H1 (cell line): ENCODE data around the gene CEL. TPM values are rescaled to one million over a fixed set of nuclear protein-coding genes. Genes with fewer than 3 reads are reported as not detected.

ENCODE experiments used
- CTCF ChIA-PET: fragments of 300-600 bp; sonication (Branson Sonifier 250); formaldehyde crosslinking; loops from one replicate; lab custom pipeline; 2021; ENCODE audit not compliant: partially characterized antibody; lab: Charles Lee
- POLR2A ChIA-PET: fragments of 300-600 bp; sonication (Branson Sonifier 250); formaldehyde crosslinking; loops from one replicate; lab custom pipeline; 2021; ENCODE audit warnings: inconsistent platforms; ENCODE audit not compliant: partially characterized antibody; lab: Charles Lee
- DNase-seq, 2 experiments: peaks; one replicate each; pipeline versions ENCODE4 v3.0.0 to v3.0.0-alpha.2; 2010 to 2022; ENCODE audit warnings: low spot score in 2 of 2, low read depth in 1 of 2, mixed read lengths in 1 of 2
- FAIRE-seq: peaks from 2 replicates; lab custom pipeline; 2011; peaks lifted over from hg19 to GRCh38; lab: Jason Lieb, UNC
- H2AFZ ChIP-seq: 2 replicates; pipeline ENCODE4 v1.8.1; 2012; ENCODE audit warnings: low read length, inconsistent platforms
- H2AK5ac ChIP-seq: 2 replicates; pipeline ENCODE4 v1.6.1; 2013; ENCODE audit warnings: low read depth, low read length
- H2BK120ac ChIP-seq: replicated peaks from 2 replicates; pipeline ENCODE3; 2013; ENCODE audit warnings: low read depth, low read length, inconsistent platforms
- H2BK12ac ChIP-seq: 2 replicates; pipeline ENCODE4 v1.6.1; 2013; ENCODE audit warnings: low read depth, low read length
- H2BK15ac ChIP-seq: 2 replicates; pipeline ENCODE4 v1.6.1; 2013; ENCODE audit warnings: low read length
- H2BK20ac ChIP-seq: 2 replicates; pipeline ENCODE4 v1.6.1; 2013; ENCODE audit warnings: low read length
- H2BK5ac ChIP-seq: 2 replicates; pipeline ENCODE4 v1.6.1; 2013; ENCODE audit warnings: low read depth, low read length
- H3K14ac ChIP-seq: 2 replicates; pipeline ENCODE4 v1.6.1; 2013; ENCODE audit warnings: inconsistent platforms; ENCODE audit not compliant: insufficient read length
- H3K18ac ChIP-seq: 2 replicates; pipeline ENCODE4 v1.6.1; 2013; ENCODE audit warnings: low read length; ENCODE audit errors: extremely low read depth
- H3K23ac ChIP-seq: 2 replicates; pipeline ENCODE4 v1.6.1; 2013; ENCODE audit warnings: inconsistent platforms; ENCODE audit not compliant: insufficient read length
- H3K23me2 ChIP-seq: 2 replicates; pipeline ENCODE4 v1.6.1; 2013; ENCODE audit warnings: low read depth, low read length
- H3K27ac ChIP-seq: 2 replicates; pipeline ENCODE4 v1.6.1; 2011; ENCODE audit warnings: low read depth, low read length, inconsistent platforms
- H3K27me3 ChIP-seq, 4 experiments: replicated peaks in 1 of 4; 1 replicate in 1 of 4; 2 replicates in 3 of 4; pipeline versions ENCODE4 v1.6.1 to v1.8.1; 2011 to 2013; ENCODE audit warnings: low read length in 3 of 4, mild to moderate bottlenecking in 3 of 4, inconsistent platforms in 2 of 4, mixed read lengths in 2 of 4, moderate library complexity in 1 of 4; ENCODE audit not compliant: control insufficient read depth in 3 of 4, insufficient read depth in 3 of 4; ENCODE audit errors: extremely low read depth in 1 of 4
- H3K36me3 ChIP-seq, 4 experiments: 2 replicates each; pipeline versions ENCODE4 v1.6.1 to v1.8.1; 2011 to 2013; ENCODE audit warnings: mild to moderate bottlenecking in 4 of 4, low read length in 3 of 4, moderate library complexity in 2 of 4, control low read depth in 1 of 4, inconsistent platforms in 1 of 4; ENCODE audit not compliant: insufficient read depth in 4 of 4, control insufficient read depth in 2 of 4
- H3K4ac ChIP-seq: replicated peaks from 2 replicates; pipeline ENCODE3; 2013; ENCODE audit warnings: low read length, low read depth, mixed read lengths, inconsistent platforms; ENCODE audit not compliant: insufficient read length
- H3K4me1 ChIP-seq, 4 experiments: replicated peaks in 1 of 4; 1 replicate in 1 of 4; 2 replicates in 3 of 4; pipeline versions ENCODE4 v1.6.1 to v1.8.1; 2011 to 2013; ENCODE audit warnings: low read length in 3 of 4, inconsistent platforms in 2 of 4, mixed read lengths in 1 of 4; ENCODE audit not compliant: insufficient read depth in 4 of 4, control insufficient read depth in 3 of 4
- H3K4me2 ChIP-seq, 2 experiments: 2 replicates each; pipeline versions ENCODE4 v1.6.1 to v1.8.1; 2011 to 2013; ENCODE audit warnings: low read depth in 2 of 2, low read length in 2 of 2, control low read depth in 1 of 2, inconsistent platforms in 1 of 2, mild to moderate bottlenecking in 1 of 2; ENCODE audit not compliant: insufficient read depth in 1 of 2
- H3K4me3 ChIP-seq, 4 experiments: fragments of 200-600, 300-600 bp in 1 of 4; sonication (generic), shearing (Covaris generic), sonication (Bioruptor Twin) in 1 of 4; 2 replicates each; pipeline versions ENCODE4 v1.5.1 to v1.8.1; 2011 to 2016; ENCODE audit warnings: low read length in 4 of 4, low read depth in 3 of 4, control low read depth in 2 of 4, inconsistent platforms in 2 of 4, mild to moderate bottlenecking in 2 of 4, mixed read lengths in 1 of 4, moderate library complexity in 1 of 4; ENCODE audit not compliant: insufficient read depth in 2 of 4; ENCODE audit errors: extremely low read depth in 1 of 4
- H3K56ac ChIP-seq: replicated peaks from 2 replicates; pipeline ENCODE3; 2013; ENCODE audit warnings: low read depth, mild to moderate bottlenecking, mixed read lengths, low read length, inconsistent platforms; ENCODE audit not compliant: insufficient read length
- H3K79me1 ChIP-seq: 2 replicates; pipeline ENCODE4 v1.6.1; 2013; ENCODE audit warnings: low read depth, low read length, control low read depth
- H3K79me2 ChIP-seq, 2 experiments: 2 replicates each; pipeline versions ENCODE4 v1.6.1 to v1.8.1; 2012 to 2013; ENCODE audit warnings: low read length in 2 of 2, mild to moderate bottlenecking in 2 of 2, inconsistent platforms in 1 of 2; ENCODE audit not compliant: insufficient read depth in 2 of 2, control insufficient read depth in 1 of 2
- H3K9ac ChIP-seq, 4 experiments: replicated peaks in 1 of 4; 1 replicate in 1 of 4; 2 replicates in 3 of 4; pipeline versions ENCODE4 v1.6.1 to v1.8.1; 2011 to 2013; ENCODE audit warnings: low read depth in 3 of 4, low read length in 3 of 4, control low read depth in 2 of 4, mild to moderate bottlenecking in 2 of 4, moderate library complexity in 2 of 4, inconsistent platforms in 1 of 4; ENCODE audit errors: extremely low read depth in 1 of 4
- H3K9me3 ChIP-seq, 2 experiments: 2 replicates each; pipeline versions ENCODE4 v1.6.1 to v1.8.1; 2012 to 2013; ENCODE audit warnings: mild to moderate bottlenecking in 2 of 2, moderate library complexity in 2 of 2, control low read depth in 1 of 2, inconsistent platforms in 1 of 2, low read depth in 1 of 2, low read length in 1 of 2, mixed read lengths in 1 of 2; ENCODE audit not compliant: insufficient read depth in 2 of 2
- H4K20me1 ChIP-seq, 2 experiments: replicated peaks in 1 of 2; 2 replicates each; pipeline versions ENCODE3 to v1.8.1; 2011 to 2013; ENCODE audit warnings: inconsistent platforms in 2 of 2, low read length in 2 of 2, mild to moderate bottlenecking in 1 of 2; ENCODE audit not compliant: insufficient read depth in 2 of 2, control insufficient read depth in 1 of 2
- H4K5ac ChIP-seq: 2 replicates; pipeline ENCODE4 v1.6.1; 2013; ENCODE audit warnings: low read length, low read depth, mixed read lengths, inconsistent platforms; ENCODE audit not compliant: insufficient read length
- H4K8ac ChIP-seq: 2 replicates; pipeline ENCODE4 v1.8.0; 2013; ENCODE audit warnings: mild to moderate bottlenecking, moderate library complexity, low read length, inconsistent platforms; ENCODE audit not compliant: insufficient read depth; ENCODE audit errors: extremely low read depth
- H4K91ac ChIP-seq: replicated peaks from 2 replicates; pipeline ENCODE3; 2013; ENCODE audit warnings: low read length, mixed read lengths, inconsistent platforms; ENCODE audit not compliant: insufficient read length
- KDM1A ChIP-seq: fragments of 200-600, 300-600 bp; sonication (generic); IDR thresholded peaks from 2 replicates; pipeline ENCODE4 v1.7.1; 2016; ENCODE audit warnings: mild to moderate bottlenecking, low read length, borderline replicate concordance
- RFX5 ChIP-seq: IDR thresholded peaks from 2 replicates; pipeline ENCODE4 v1.6.1; 2011; ENCODE audit warnings: low read depth, low read length, improper control_type of control experiment, borderline replicate concordance
- WGBS, 2 experiments: shearing (Covaris generic) in 1 of 2; methylation state at CpG; one replicate each; pipeline versions ENCODE4 v1.1.6 to v1.1.7; 2013 to 2015; ENCODE audit warnings: low lambda C conversion rate in 2 of 2, mixed read lengths in 2 of 2, inconsistent platforms in 1 of 2, low coverage in 1 of 2, missing lambda C conversion rate in 1 of 2; ENCODE audit not compliant: insufficient replicate concordance in 2 of 2, insufficient coverage in 1 of 2, insufficient read length in 1 of 2; ENCODE audit errors: extremely low coverage in 1 of 2, missing lambda C conversion rate in 1 of 2; 5-methylcytosine and 5-hydroxymethylcytosine counted together
- polyA plus RNA-seq, 7 experiments: library from polyadenylated mRNA; depleted of rRNA in 3 of 7; stranded (reverse) in 5 of 7; unstranded in 2 of 7; fragments of >200 nt in 5 of 7; fragments of 200-250 nt in 2 of 7; gene quantifications; 1 replicate in 5 of 7; 2 replicates in 1 of 7; 4 replicates in 1 of 7; pipeline versions ENCODE4 v1.2.1 to v1.2.3, GENCODE V29; 2011 to 2013; ENCODE audit warnings: missing spikeins in 2 of 7, mixed read lengths in 2 of 7
- total RNA-seq: library from RNA; stranded (reverse); fragmentation: NEBNext Ultra II Directional; extraction: Animal tissue kit (Norgen Biotek cat#: 25700); gene quantifications from 2 replicates; pipeline ENCODE4 v1.2.1, GENCODE V29; 2021

Gene CEL
- total and polyA plus RNA-seq, 2 of the 8 experiments (the other 6 are each of a cell fraction or from before 2014, with no cell fraction given) = 1.8 to 3.4 TPM

DNA sequence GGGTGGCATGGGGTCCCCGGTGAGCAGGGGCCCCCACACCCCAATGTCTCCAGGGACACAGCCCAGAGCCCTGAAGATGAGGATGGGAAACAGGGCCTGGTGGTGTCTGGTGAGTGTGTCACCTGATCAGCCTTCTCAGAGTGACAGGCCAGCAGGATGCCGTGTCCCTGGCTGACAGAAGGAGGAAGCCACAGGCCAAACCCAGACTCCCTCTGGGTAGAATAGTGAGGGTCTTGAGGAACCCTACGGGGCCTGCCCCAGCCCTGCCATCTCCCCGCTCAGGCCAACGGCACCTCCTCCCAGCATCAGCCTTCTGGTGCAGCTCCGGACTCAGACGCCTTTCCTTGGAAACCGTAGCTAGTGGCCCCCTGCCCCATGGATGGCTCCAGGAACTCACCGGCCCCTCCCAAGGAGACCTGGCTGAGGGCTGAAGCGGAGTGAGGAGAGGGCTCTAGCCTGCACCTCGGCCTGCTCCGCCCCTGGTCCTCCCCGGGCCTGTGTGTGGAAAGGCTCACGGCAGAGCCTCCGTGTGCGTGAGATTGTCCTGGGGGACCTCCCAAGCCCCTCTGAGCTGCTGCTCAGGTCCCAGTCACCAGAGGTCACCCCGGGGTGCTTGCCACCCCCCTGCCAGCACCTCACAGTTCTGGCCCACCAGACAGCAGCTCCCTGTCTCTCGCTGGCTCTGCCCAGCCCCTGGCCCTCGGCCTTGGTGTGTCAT, 53.3 kb downstream of the CEL start:
- Histone ChIP-seq H4K20me1 (peaks cover 34 to 48% of the 10 kb centered on the region in 2 experiments), H3K23ac (no peak overlapping the region), H3K4me2 (no peak overlapping the region), H2BK120ac (no peak overlapping the region), H3K27ac (no peak overlapping the region), H4K5ac (no peak overlapping the region), H4K91ac (no peak overlapping the region), H2BK12ac (no peak overlapping the region), H3K18ac (no peak overlapping the region; the same call in 1 of the 2 replicates), H3K23me2 (no peaks in the 10 kb centered on the region), H3K4ac (no peak overlapping the region), H3K9ac (no peak overlapping the region; a peak in 1 of 7 replicates), H2AK5ac (no peak overlapping the region), H3K4me1 (peaks cover 0 to 10% (median 5%) of the 10 kb centered on the region in 4 experiments; a peak in 6 of 7 replicates), H3K14ac (no peak overlapping the region), H3K4me3 (no peak overlapping the region), H3K56ac (no peak overlapping the region), H3K9me3 (no peaks in the 10 kb centered on the region), H3K79me2 (no peaks in the 10 kb centered on the region), H2BK5ac (no peak overlapping the region), H4K8ac (no peak overlapping the region), H3K27me3 (peaks cover 0 to 30% (median 20%) of the 10 kb centered on the region in 4 experiments; a peak in 5 of 7 replicates), H2AFZ (no peak overlapping the region), H2BK15ac (no peak overlapping the region), H3K36me3 (no peaks in the 10 kb centered on the region; a peak in 1 of 8 replicates), H2BK20ac (no peak overlapping the region), H3K79me1 (no peaks in the 10 kb centered on the region)
- ChIA-PET CTCF (interaction anchor here (1.0 to 19.3 kb wide), 9 partner anchors 8 to 227 kb away, joined by 3 to 337 read pairs (median 4); no protein-coding TSS in a partner anchor), POLR2A (interaction anchor here (1.1 to 2.4 kb wide), 2 partner anchors 29 to 35 kb away, joined by 3 to 8 read pairs; no protein-coding TSS in a partner anchor)
- DNase-seq (no peak), FAIRE-seq (no peak)
- 90% methylated on average over 19 of the region's 19 CpGs; no CpG with 5 or more reads in 1 of the 2 experiments for WGBS, 2 experiments
- no peak for TF ChIP-seq KDM1A
- TF ChIP-seq RFX5 = no peak
